ENCODE results near the gene EGLN1.

- TF ChIP-seq, protein P1, sequence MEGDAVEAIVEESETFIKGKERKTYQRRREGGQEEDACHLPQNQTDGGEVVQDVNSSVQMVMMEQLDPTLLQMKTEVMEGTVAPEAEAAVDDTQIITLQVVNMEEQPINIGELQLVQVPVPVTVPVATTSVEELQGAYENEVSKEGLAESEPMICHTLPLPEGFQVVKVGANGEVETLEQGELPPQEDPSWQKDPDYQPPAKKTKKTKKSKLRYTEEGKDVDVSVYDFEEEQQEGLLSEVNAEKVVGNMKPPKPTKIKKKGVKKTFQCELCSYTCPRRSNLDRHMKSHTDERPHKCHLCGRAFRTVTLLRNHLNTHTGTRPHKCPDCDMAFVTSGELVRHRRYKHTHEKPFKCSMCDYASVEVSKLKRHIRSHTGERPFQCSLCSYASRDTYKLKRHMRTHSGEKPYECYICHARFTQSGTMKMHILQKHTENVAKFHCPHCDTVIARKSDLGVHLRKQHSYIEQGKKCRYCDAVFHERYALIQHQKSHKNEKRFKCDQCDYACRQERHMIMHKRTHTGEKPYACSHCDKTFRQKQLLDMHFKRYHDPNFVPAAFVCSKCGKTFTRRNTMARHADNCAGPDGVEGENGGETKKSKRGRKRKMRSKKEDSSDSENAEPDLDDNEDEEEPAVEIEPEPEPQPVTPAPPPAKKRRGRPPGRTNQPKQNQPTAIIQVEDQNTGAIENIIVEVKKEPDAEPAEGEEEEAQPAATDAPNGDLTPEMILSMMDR (IDR thresholded peaks at IDR 0.05 in 2 of 3, conservative IDR thresholded peaks at IDR 0.05 in 1 of 3; ENCODE audit: control insufficient read depth in 2 of 3, extremely low read depth in 1 of 3, insufficient read depth in 1 of 3, low read depth in 3 of 3, low read length in 3 of 3) = no peak
- TF ChIP-seq MTA2 (IDR thresholded peaks at IDR 0.05; ENCODE audit: low read depth) (no peak), FOXM1 (IDR thresholded peaks at IDR 0.05; ENCODE audit: low read depth, low read length) (no peak), EZH2 (IDR thresholded peaks at IDR 0.05; ENCODE audit: borderline replicate concordance, control insufficient read depth, low read depth, low read length) (no peak), NFIC (IDR thresholded peaks at IDR 0.05; ENCODE audit: low read depth, low read length) (no peak), CEBPZ (IDR thresholded peaks at IDR 0.05; ENCODE audit: low read depth, low read length) (no peak), TAF1 (IDR thresholded peaks at IDR 0.05; ENCODE audit: borderline replicate concordance, low read depth, low read length) (no peak), HCFC1 (IDR thresholded peaks at IDR 0.05; ENCODE audit: low read length) (no peak)
- TF ChIP-seq, protein P2, sequence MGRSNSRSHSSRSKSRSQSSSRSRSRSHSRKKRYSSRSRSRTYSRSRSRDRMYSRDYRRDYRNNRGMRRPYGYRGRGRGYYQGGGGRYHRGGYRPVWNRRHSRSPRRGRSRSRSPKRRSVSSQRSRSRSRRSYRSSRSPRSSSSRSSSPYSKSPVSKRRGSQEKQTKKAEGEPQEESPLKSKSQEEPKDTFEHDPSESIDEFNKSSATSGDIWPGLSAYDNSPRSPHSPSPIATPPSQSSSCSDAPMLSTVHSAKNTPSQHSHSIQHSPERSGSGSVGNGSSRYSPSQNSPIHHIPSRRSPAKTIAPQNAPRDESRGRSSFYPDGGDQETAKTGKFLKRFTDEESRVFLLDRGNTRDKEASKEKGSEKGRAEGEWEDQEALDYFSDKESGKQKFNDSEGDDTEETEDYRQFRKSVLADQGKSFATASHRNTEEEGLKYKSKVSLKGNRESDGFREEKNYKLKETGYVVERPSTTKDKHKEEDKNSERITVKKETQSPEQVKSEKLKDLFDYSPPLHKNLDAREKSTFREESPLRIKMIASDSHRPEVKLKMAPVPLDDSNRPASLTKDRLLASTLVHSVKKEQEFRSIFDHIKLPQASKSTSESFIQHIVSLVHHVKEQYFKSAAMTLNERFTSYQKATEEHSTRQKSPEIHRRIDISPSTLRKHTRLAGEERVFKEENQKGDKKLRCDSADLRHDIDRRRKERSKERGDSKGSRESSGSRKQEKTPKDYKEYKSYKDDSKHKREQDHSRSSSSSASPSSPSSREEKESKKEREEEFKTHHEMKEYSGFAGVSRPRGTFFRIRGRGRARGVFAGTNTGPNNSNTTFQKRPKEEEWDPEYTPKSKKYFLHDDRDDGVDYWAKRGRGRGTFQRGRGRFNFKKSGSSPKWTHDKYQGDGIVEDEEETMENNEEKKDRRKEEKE (IDR thresholded peaks at IDR 0.05) = no peak
Measured at GRCh38 chr1:231335663-231336602, 86.2 kb downstream of the EGLN1 start.

All from GM12878 (cell line).